Measurements from ENCODE around the gene RFFL.

RFFL gene

DNA sequence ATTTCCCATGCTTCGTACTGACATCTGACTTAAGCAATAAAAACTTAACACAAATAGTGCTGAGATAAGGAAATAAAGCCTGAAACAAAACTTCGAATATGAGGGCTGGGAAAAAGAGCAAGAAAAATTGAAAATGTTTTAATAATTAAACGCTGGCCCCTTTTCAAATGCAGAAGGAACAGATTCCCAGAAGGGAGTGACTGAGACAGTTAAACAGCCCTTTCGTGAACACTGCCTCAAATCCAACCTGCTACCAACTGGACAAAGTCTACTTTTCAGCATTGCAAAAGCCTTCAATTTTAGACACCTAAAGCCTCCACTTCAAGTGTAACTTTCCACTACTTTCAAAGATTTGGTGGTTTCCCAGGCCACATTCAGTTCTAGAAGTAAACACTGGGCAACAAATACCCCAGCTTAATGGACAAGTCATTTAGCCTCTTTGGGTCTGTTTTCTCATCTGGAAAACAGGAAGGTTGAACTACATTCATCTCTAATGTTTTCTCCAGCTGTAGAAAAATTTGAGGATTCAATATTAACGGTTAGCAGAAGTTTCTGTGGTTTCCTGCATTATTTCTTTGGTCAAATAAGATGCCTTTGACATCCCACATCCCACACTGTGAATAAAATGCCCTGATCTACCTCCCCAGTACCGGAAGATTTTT lies 11.8 kb downstream of the RFFL start:
- Histone ChIP-seq H3K27ac (peak overlapping the region; percentile 36), H2AFZ (ENCODE audit: low read depth) (peak overlapping the region; percentile 20; the same call in 1 of the 2 replicates), H3K4me1 (ENCODE audit: low read depth, poor library complexity, severe bottlenecking) (peaks cover 57% of the 10 kb centered on the region), H3K4me3 (IDR thresholded peaks at IDR 0.05; ENCODE audit: insufficient read depth, low read depth, low read length) (no peak overlapping the region), H3K9ac (peak overlapping the region; percentile 12; the same call in 1 of the 2 replicates), H3K4me2 (peak overlapping the region; percentile 78), H3K79me2 (ENCODE audit: insufficient read depth, low read depth) (no peaks in the 10 kb centered on the region), H4K20me1 (ENCODE audit: insufficient read depth) (no peaks in the 10 kb centered on the region), H3K36me3 (ENCODE audit: insufficient read depth) (no peaks in the 10 kb centered on the region), H3K27me3 (ENCODE audit: insufficient read depth, low read depth) (no peaks in the 10 kb centered on the region)
- TF ChIP-seq, protein P1, sequence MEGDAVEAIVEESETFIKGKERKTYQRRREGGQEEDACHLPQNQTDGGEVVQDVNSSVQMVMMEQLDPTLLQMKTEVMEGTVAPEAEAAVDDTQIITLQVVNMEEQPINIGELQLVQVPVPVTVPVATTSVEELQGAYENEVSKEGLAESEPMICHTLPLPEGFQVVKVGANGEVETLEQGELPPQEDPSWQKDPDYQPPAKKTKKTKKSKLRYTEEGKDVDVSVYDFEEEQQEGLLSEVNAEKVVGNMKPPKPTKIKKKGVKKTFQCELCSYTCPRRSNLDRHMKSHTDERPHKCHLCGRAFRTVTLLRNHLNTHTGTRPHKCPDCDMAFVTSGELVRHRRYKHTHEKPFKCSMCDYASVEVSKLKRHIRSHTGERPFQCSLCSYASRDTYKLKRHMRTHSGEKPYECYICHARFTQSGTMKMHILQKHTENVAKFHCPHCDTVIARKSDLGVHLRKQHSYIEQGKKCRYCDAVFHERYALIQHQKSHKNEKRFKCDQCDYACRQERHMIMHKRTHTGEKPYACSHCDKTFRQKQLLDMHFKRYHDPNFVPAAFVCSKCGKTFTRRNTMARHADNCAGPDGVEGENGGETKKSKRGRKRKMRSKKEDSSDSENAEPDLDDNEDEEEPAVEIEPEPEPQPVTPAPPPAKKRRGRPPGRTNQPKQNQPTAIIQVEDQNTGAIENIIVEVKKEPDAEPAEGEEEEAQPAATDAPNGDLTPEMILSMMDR (conservative IDR thresholded peaks at IDR 0.05; ENCODE audit: low read depth, low read length), result no peak

DNA sequence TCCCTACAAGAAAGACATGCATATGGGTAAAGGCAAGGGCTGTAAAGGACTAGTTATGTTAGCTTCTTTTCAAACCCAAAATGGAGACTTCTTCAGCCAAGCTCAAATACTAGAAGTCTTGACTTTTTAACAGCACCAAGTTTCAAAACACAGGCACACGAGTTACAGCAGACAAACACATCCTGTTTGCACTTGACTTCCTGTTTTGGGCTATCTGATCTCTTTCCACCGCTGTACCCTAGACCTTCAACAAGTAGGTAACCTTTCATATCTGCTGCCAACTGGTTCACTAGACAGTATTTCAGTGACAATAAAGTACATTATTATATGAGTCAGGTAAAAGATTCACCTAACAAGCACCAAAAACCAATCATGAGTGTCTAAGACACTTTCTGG lies 12.3 kb downstream of the RFFL start:
- no peaks in the 10 kb centered on the region for H4K20me1 ChIP-seq (ENCODE audit: insufficient read depth)
- no peaks in the 10 kb centered on the region for H3K79me2 ChIP-seq (ENCODE audit: insufficient read depth, low read depth)
- H3K36me3 ChIP-seq (ENCODE audit: insufficient read depth), result no peaks in the 10 kb centered on the region
- H3K27me3 ChIP-seq (ENCODE audit: insufficient read depth, low read depth), result no peaks in the 10 kb centered on the region
- H3K4me3 ChIP-seq (IDR thresholded peaks at IDR 0.05; ENCODE audit: insufficient read depth, low read depth, low read length), result no peak overlapping the region
- peak overlapping the region; percentile 20; the same call in 1 of the 2 replicates for H2AFZ ChIP-seq (ENCODE audit: low read depth)
- peak overlapping the region; percentile 78 for H3K4me2 ChIP-seq
- peak overlapping the region; percentile 36 for H3K27ac ChIP-seq
- TF ChIP-seq, protein P1 (conservative IDR thresholded peaks at IDR 0.05; ENCODE audit: low read depth, low read length), result no peak
- H3K9ac ChIP-seq, result peak overlapping the region; percentile 12; the same call in 1 of the 2 replicates
- H3K4me1 ChIP-seq (ENCODE audit: low read depth, poor library complexity, severe bottlenecking), result peaks cover 62% of the 10 kb centered on the region

DNA sequence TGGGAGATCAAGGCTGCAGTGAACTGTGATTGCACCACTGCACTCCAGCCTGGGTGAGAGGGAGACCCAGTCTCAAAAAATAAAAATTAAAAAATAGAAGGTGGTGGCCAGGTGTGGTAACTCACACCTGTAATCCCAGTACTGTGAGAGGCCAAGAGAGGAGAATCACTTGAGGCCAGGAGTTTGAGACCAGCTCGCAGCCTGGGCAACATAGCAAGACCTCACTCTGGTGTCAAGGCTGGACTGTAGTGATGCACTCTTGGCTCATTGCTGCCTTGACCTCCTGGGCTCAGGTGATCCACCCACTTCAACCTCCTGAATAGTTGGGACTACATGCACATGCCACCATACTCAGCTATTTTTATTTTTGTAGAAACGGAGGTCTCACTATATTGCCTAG lies 13.3 kb downstream of the RFFL start:
- H3K36me3 ChIP-seq (ENCODE audit: insufficient read depth), result no peaks in the 10 kb centered on the region
- H3K4me3 ChIP-seq (IDR thresholded peaks at IDR 0.05; ENCODE audit: insufficient read depth, low read depth, low read length), result no peak overlapping the region
- no peaks in the 10 kb centered on the region for H4K20me1 ChIP-seq (ENCODE audit: insufficient read depth)
- no peaks in the 10 kb centered on the region for H3K79me2 ChIP-seq (ENCODE audit: insufficient read depth, low read depth)
- peak overlapping the region; percentile 78; the same call in 1 of the 2 replicates for H3K4me2 ChIP-seq
- H3K9ac ChIP-seq, result no peak overlapping the region
- no peaks in the 10 kb centered on the region for H3K27me3 ChIP-seq (ENCODE audit: insufficient read depth, low read depth)
- TF ChIP-seq, protein P1 (conservative IDR thresholded peaks at IDR 0.05; ENCODE audit: low read depth, low read length), result no peak
- H3K4me1 ChIP-seq (ENCODE audit: low read depth, poor library complexity, severe bottlenecking), result peaks cover 73% of the 10 kb centered on the region
- H2AFZ ChIP-seq (ENCODE audit: low read depth), result no peak overlapping the region
- H3K27ac ChIP-seq, result no peak overlapping the region

DNA sequence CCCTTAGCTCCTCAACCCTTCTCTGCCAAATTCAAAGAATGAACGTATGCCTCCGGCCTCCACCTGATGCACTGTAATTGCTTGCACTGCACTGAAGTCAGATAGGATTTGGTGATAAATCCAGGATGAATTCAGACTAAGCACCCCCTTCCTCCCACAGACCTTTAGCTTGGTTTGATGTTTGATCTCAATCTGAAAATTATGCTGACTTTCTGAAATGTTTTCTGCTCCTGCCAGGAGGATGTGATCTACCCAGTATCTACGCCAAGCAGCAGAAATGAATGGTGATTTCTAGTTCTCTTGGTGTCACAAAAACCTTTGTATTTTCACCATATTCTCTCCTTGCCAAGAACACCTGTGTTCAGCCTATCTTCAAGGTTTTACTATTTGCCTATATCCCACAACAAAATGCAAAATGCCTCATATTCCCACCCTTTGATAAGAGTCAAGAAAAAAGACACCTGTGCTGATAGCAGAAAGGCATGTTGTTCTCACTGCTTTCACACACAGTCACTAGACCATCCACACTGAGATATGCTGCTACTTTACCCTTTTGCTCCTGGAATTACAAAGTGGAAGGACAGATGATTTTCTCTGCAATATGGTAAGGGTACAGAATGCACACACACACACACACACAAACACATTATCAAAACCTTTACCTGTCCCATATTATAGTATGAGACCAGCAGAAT lies 14.7 kb downstream of the RFFL start:
- Histone ChIP-seq H3K4me2 (no peak overlapping the region), H3K27me3 (ENCODE audit: insufficient read depth, low read depth) (no peaks in the 10 kb centered on the region), H3K27ac (no peak overlapping the region), H3K4me1 (ENCODE audit: low read depth, poor library complexity, severe bottlenecking) (peaks cover 75% of the 10 kb centered on the region), H3K79me2 (ENCODE audit: insufficient read depth, low read depth) (no peaks in the 10 kb centered on the region), H4K20me1 (ENCODE audit: insufficient read depth) (no peaks in the 10 kb centered on the region), H3K9ac (no peak overlapping the region), H3K36me3 (ENCODE audit: insufficient read depth) (no peaks in the 10 kb centered on the region), H2AFZ (ENCODE audit: low read depth) (no peak overlapping the region), H3K4me3 (IDR thresholded peaks at IDR 0.05; ENCODE audit: insufficient read depth, low read depth, low read length) (no peak overlapping the region)
- TF ChIP-seq, protein P1 (conservative IDR thresholded peaks at IDR 0.05; ENCODE audit: low read depth, low read length), result no peak
